Stromal cell of bone marrow (primary cell): Measurements from ENCODE around the gene NCOA1.
"Not testable (repeated sequence)": the region's sequence is repeated elsewhere in the genome, so short reads cannot be mapped to it uniquely, and the experiment has no call there.

Experiments used
- DNase-seq: peaks from one replicate; pipeline ENCODE4 v3.0.0-alpha.2; 2012; ENCODE audit warnings: low read depth

Gene NCOA1

GRCh38 chr2:24792874-24793760 lies 302.1 kb downstream of the NCOA1 start, which contains the start of the genes CENPO and PTRHD1:
Gene CENPO (plus strand): TSS chr2:24793425. CDS start chr2:24793920, 495 bp downstream.
Gene PTRHD1 (minus strand): TSS chr2:24793391. CDS start chr2:24793377, 14 bp downstream.
- DNase-seq = peak; percentile 93

- no peak for DNase-seq
Measured at GRCh38 chr2:24793761-24794435, 302.8 kb downstream of the NCOA1 start.

- no peak for DNase-seq
Measured at GRCh38 chr2:24797644-24798043, 306.6 kb downstream of the NCOA1 start.

- DNase-seq = not testable (repeated sequence)
Measured at GRCh38 chr2:24800487-24800886, 309.4 kb downstream of the NCOA1 start.

- not testable (repeated sequence) for DNase-seq
Measured at GRCh38 chr2:24805811-24806660, 315.0 kb downstream of the NCOA1 start.

GRCh38 chr2:24806661-24807036 lies 315.6 kb downstream of the NCOA1 start:
- DNase-seq = no peak

- DNase-seq = no peak
Measured at GRCh38 chr2:24809316-24810007, 318.4 kb downstream of the NCOA1 start.

- DNase-seq = no peak
Measured at GRCh38 chr2:24813691-24814137, 322.7 kb downstream of the NCOA1 start.

- no peak for DNase-seq
Measured at GRCh38 chr2:24814516-24814915, 323.5 kb downstream of the NCOA1 start.

- no peak for DNase-seq
Measured at GRCh38 chr2:24815171-24815570, 324.1 kb downstream of the NCOA1 start.

GRCh38 chr2:24816404-24816803 lies 325.4 kb downstream of the NCOA1 start:
- DNase-seq = no peak

- DNase-seq = peak; percentile 49
Measured at GRCh38 chr2:24816884-24817283, 325.8 kb downstream of the NCOA1 start.

- DNase-seq = no peak
Measured at GRCh38 chr2:24818721-24819167, 327.7 kb downstream of the NCOA1 start.

- no peak for DNase-seq
Measured at GRCh38 chr2:24819442-24820174, 328.6 kb downstream of the NCOA1 start.

GRCh38 chr2:24820175-24820513 lies 329.1 kb downstream of the NCOA1 start:
- DNase-seq = no peak
